SIG-M5 (cell line): ENCODE results near the gene WWC2.

Source experiments
- DNase-seq: peaks from one replicate; lab custom pipeline; 2025; lab: John Stamatoyannopoulos, UW

Gene WWC2

GRCh38 chr4:183354219-183354618 lies 255.2 kb downstream of the WWC2 start:
- no peak for DNase-seq

- no peak for DNase-seq
Measured at GRCh38 chr4:183355405-183355804, 256.3 kb downstream of the WWC2 start.

- no peak for DNase-seq
Measured at GRCh38 chr4:183356173-183356830, 257.2 kb downstream of the WWC2 start.

GRCh38 chr4:183356931-183357675 lies 258.0 kb downstream of the WWC2 start:
- no peak for DNase-seq

- DNase-seq, result no peak
Measured at GRCh38 chr4:183358215-183358755, 259.2 kb downstream of the WWC2 start.

GRCh38 chr4:183360161-183360919 lies 261.3 kb downstream of the WWC2 start:
- no peak for DNase-seq

- no peak for DNase-seq
Measured at GRCh38 chr4:183362036-183362435, 263.0 kb downstream of the WWC2 start.

GRCh38 chr4:183362916-183363542 lies 264.0 kb downstream of the WWC2 start:
- DNase-seq, result no peak

GRCh38 chr4:183364025-183364424 lies 265.0 kb downstream of the WWC2 start:
- no peak for DNase-seq

GRCh38 chr4:183366206-183366835 lies 267.3 kb downstream of the WWC2 start:
- DNase-seq, result no peak

- no peak for DNase-seq
Measured at GRCh38 chr4:183369073-183369472, 270.0 kb downstream of the WWC2 start.
